Measurements from ENCODE around the gene GJA4. TPM values are rescaled to one million over a fixed set of nuclear protein-coding genes. Genes with fewer than 3 reads are reported as not detected.

Gene GJA4
- total and polyA plus RNA-seq, 2 of the 8 experiments (the other 6 are each of a cell fraction or from before 2014, with no cell fraction given), result 3.2 to 3.9 TPM

DNA sequence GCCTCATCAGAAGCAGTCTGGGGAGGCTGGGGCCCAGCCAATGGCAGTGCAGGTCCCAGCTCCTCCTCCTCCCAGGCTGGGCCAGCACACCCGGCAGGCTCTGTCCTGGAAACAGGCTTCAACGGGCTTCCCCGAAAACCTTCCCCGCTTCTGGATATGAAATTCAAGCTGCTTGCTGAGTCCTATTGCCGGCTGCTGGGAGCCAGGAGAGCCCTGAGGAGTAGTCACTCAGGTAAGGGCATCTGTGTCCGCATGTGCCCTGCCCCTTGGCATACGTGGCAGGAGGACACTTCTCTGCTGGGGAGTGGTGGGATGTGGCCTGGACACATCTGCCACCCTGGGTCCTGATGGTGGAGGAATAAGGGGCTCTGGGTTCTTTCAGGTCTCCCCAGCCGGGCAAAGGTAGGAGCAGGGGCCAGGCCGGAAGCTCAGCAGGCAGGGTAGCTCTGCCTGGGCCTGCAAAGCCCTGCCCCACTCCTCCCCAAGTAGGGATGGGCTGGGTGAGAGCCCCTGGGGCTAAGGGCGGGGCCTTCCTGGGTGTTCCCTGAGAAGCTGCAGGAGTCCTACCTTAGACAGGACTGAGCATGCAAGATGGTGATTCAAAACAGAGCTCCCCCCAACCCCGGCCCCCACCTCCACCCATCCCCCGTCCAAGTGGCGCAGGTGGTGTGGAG lies 37.7 kb upstream of the GJA4 start, which contains the start of gene GJB5:
TSS of gene GJB5 (plus strand) at position 84 of the 674 bp plus-strand sequence. CDS start 2,284 bp downstream, outside the sequence.
- peak within 1 kb of the TSS; percentile 52; the same call in 1 of the 2 replicates for H2BK20ac ChIP-seq (ENCODE audit: low read length)
- no peak within 1 kb of the TSS for H3K56ac ChIP-seq (replicated peaks; ENCODE audit: insufficient read length, low read depth, low read length)
- no peak within 1 kb of the TSS for H2BK5ac ChIP-seq (ENCODE audit: low read depth, low read length)
- H3K4me3 ChIP-seq (ENCODE audit: extremely low read depth in 1 of 4, insufficient read depth in 2 of 4, low read depth in 3 of 4, low read length in 4 of 4), result no peak within 1 kb of the TSS
- H3K36me3 ChIP-seq (ENCODE audit: control insufficient read depth in 2 of 4, insufficient read depth in 4 of 4, low read length in 3 of 4), result no peaks in the 10 kb centered on the region
- no peak within 1 kb of the TSS for H4K5ac ChIP-seq (ENCODE audit: insufficient read length, low read depth, low read length)
- no peaks in the 10 kb centered on the region for H4K20me1 ChIP-seq (replicated peaks in 1 of 2; ENCODE audit: control insufficient read depth in 1 of 2, insufficient read depth in 2 of 2, low read length in 2 of 2)
- no peaks in the 10 kb centered on the region for H3K9me3 ChIP-seq (ENCODE audit: insufficient read depth in 2 of 2, low read depth in 1 of 2, low read length in 1 of 2)
- CTCF ChIA-PET (ENCODE audit: partially characterized antibody), result interaction anchor here (1.0 to 5.9 kb wide), 3 partner anchors 9 to 98 kb away, joined by 4 to 42 read pairs (median 10); no protein-coding TSS in a partner anchor
- H3K23ac ChIP-seq (ENCODE audit: insufficient read length), result no peak within 1 kb of the TSS
- FAIRE-seq (no peak), DNase-seq (ENCODE audit: low read depth in 1 of 2, low spot score in 2 of 2) (no peak)
- no peak within 1 kb of the TSS for H4K91ac ChIP-seq (replicated peaks; ENCODE audit: insufficient read length, low read length)
- TF ChIP-seq ZNF274 (IDR thresholded peaks at IDR 0.05; ENCODE audit: borderline replicate concordance, extremely low read depth, low read length) (no peak), POLR2A (IDR thresholded peaks at IDR 0.05; ENCODE audit: control extremely low read depth in 1 of 2, low read depth in 2 of 2, low read length in 2 of 2) (no peak), RBBP5 (IDR thresholded peaks at IDR 0.05; ENCODE audit: borderline replicate concordance, low read depth, low read length) (no peak), EZH2 (IDR thresholded peaks at IDR 0.05; ENCODE audit: low read depth, low read length, severe bottlenecking) (no peak), CEBPB (IDR thresholded peaks at IDR 0.05; ENCODE audit: low read depth, low read length) (no peak), GABPA (IDR thresholded peaks at IDR 0.05; ENCODE audit: borderline replicate concordance, insufficient read depth, low read length) (no peak)
- H3K23me2 ChIP-seq (ENCODE audit: low read depth, low read length), result no peaks in the 10 kb centered on the region
- WGBS, 2 experiments (ENCODE audit: extremely low coverage in 1 of 2, insufficient coverage in 1 of 2, insufficient read length in 1 of 2, insufficient replicate concordance in 2 of 2, low coverage in 1 of 2, low lambda C conversion rate in 2 of 2, missing lambda C conversion rate in 1 of 2), result 71% methylated on average over 10 of the region's 13 CpGs; no CpG with 5 or more reads in 1 of the 2 experiments
- H3K79me2 ChIP-seq (ENCODE audit: control insufficient read depth in 1 of 2, insufficient read depth in 2 of 2, low read length in 2 of 2), result no peaks in the 10 kb centered on the region
- no peaks in the 10 kb centered on the region for H3K79me1 ChIP-seq (ENCODE audit: low read depth, low read length)
- H4K8ac ChIP-seq (ENCODE audit: extremely low read depth, insufficient read depth, low read length), result no peak within 1 kb of the TSS
- peaks cover under 1 to 11% (median 6%) of the 10 kb centered on the region in 4 experiments for H3K4me1 ChIP-seq (replicated peaks in 1 of 4; ENCODE audit: control insufficient read depth in 3 of 4, insufficient read depth in 4 of 4, low read length in 3 of 4)
- peak within 1 kb of the TSS; percentile 82; the same call in 1 of the 2 replicates for H2BK12ac ChIP-seq (ENCODE audit: low read depth, low read length)
- no peak within 1 kb of the TSS for H3K9ac ChIP-seq (replicated peaks in 1 of 4; ENCODE audit: extremely low read depth in 1 of 4, low read depth in 3 of 4, low read length in 3 of 4)
- peak within 1 kb of the TSS; percentile 67; the same call in 1 of the 2 replicates for H2AK5ac ChIP-seq (ENCODE audit: low read depth, low read length)
- no peaks in the 10 kb centered on the region for H3K27me3 ChIP-seq (replicated peaks in 1 of 4; ENCODE audit: control insufficient read depth in 3 of 4, extremely low read depth in 1 of 4, insufficient read depth in 3 of 4, low read length in 3 of 4)
- H3K4ac ChIP-seq (replicated peaks; ENCODE audit: insufficient read length, low read depth, low read length), result no peak within 1 kb of the TSS
- peak within 1 kb of the TSS; percentile 3 for H2BK120ac ChIP-seq (replicated peaks; ENCODE audit: low read depth, low read length)
- H2BK15ac ChIP-seq (ENCODE audit: low read length), result peak within 1 kb of the TSS; percentile 88; the same call in 1 of the 2 replicates
- H2AFZ ChIP-seq (ENCODE audit: low read length), result no peak within 1 kb of the TSS; the same call in 1 of the 2 replicates
- POLR2A ChIA-PET (ENCODE audit: partially characterized antibody), result interaction anchor here (1.2 to 1.4 kb wide), 2 partner anchors 9 to 67 kb away, joined by 3 to 4 read pairs; no protein-coding TSS in a partner anchor
- no peak within 1 kb of the TSS for H3K14ac ChIP-seq (ENCODE audit: insufficient read length)
- H3K27ac ChIP-seq (ENCODE audit: low read depth, low read length), result 0 out of 2 replicates have a peak within 1 kb of the TSS, but pooled peaks have one; percentile 27
- H3K4me2 ChIP-seq (ENCODE audit: insufficient read depth in 1 of 2, low read depth in 2 of 2, low read length in 2 of 2), result peak within 1 kb of the TSS in 1 of 2 experiments; percentile 39; a peak in 2 of 4 replicates
- peak within 1 kb of the TSS; percentile 85; the same call in 1 of the 2 replicates for H3K18ac ChIP-seq (ENCODE audit: extremely low read depth, low read length)
